Endothelial cell of umbilical vein (primary cell): ENCODE data around the gene PLXNB2.

Source experiments
- EZH2 ChIP-seq: IDR thresholded peaks from 2 replicates; pipeline ENCODE4 v1.6.1; 2012; ENCODE audit warnings: borderline replicate concordance, low read depth, mild to moderate bottlenecking, moderate library complexity, low read length, inconsistent platforms; ENCODE audit not compliant: severe bottlenecking
- FOS ChIP-seq: IDR thresholded peaks from 2 replicates; pipeline ENCODE4 v1.6.1; 2011; ENCODE audit warnings: mild to moderate bottlenecking, low read length, moderate library complexity, borderline replicate concordance; ENCODE audit not compliant: insufficient read depth
- GATA2 ChIP-seq: IDR thresholded peaks from 2 replicates; pipeline ENCODE4 v1.7.0; 2011; ENCODE audit warnings: low read depth, mild to moderate bottlenecking, moderate library complexity, mixed read lengths, low read length; ENCODE audit not compliant: insufficient read length, insufficient read depth
- JUN ChIP-seq: IDR thresholded peaks from 2 replicates; pipeline ENCODE4 v1.6.1; 2011; ENCODE audit warnings: borderline replicate concordance, low read depth; ENCODE audit not compliant: insufficient read length, insufficient read depth
- POLR2A ChIP-seq: IDR thresholded peaks from 2 replicates; pipeline ENCODE4 v1.6.1; 2012; ENCODE audit warnings: low read depth, mild to moderate bottlenecking, control low read depth, low read length
- POLR2AphosphoS5 ChIP-seq: IDR thresholded peaks from 2 replicates; pipeline ENCODE4 v1.6.1; 2012; ENCODE audit warnings: low read depth, mild to moderate bottlenecking, control low read depth, low read length, moderate library complexity; ENCODE audit not compliant: insufficient read depth
- TF ChIP-seq, protein P1 (sequence below), 2 donors: IDR thresholded peaks; 1 replicate in 1 of 2; 2 replicates in 1 of 2; pipeline ENCODE4 v1.5.1; 2011; ENCODE audit warnings: low read length in 2 of 2, mild to moderate bottlenecking in 2 of 2, moderate library complexity in 2 of 2, control low read depth in 1 of 2, inconsistent platforms in 1 of 2, low read depth in 1 of 2; ENCODE audit not compliant: insufficient read depth in 1 of 2; ENCODE audit errors: extremely low read depth in 1 of 2

DNA sequence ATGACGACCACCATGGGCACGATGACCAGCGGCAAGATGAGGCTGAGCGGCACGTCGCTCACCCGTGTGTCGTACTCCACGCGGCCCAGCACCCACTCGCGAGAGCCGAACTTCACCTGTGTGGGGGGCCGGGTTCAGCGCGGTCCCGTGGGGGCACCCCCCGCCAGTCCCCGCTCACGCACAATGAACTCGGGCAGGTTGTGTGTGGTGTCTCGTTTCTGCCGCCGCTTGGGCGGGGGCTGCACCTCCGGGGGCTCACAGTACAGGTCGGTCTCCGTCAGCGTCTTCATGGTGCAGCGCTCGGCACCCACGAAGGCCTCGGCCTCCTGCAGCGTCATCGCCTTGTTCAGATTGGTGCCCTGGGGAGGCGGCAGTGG lies 26.1 kb downstream of the PLXNB2 start:
- TF ChIP-seq, protein P1, sequence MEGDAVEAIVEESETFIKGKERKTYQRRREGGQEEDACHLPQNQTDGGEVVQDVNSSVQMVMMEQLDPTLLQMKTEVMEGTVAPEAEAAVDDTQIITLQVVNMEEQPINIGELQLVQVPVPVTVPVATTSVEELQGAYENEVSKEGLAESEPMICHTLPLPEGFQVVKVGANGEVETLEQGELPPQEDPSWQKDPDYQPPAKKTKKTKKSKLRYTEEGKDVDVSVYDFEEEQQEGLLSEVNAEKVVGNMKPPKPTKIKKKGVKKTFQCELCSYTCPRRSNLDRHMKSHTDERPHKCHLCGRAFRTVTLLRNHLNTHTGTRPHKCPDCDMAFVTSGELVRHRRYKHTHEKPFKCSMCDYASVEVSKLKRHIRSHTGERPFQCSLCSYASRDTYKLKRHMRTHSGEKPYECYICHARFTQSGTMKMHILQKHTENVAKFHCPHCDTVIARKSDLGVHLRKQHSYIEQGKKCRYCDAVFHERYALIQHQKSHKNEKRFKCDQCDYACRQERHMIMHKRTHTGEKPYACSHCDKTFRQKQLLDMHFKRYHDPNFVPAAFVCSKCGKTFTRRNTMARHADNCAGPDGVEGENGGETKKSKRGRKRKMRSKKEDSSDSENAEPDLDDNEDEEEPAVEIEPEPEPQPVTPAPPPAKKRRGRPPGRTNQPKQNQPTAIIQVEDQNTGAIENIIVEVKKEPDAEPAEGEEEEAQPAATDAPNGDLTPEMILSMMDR (IDR thresholded peaks at IDR 0.05; ENCODE audit: extremely low read depth in 1 of 2, insufficient read depth in 1 of 2, low read depth in 1 of 2, low read length in 2 of 2) = no peak
- TF ChIP-seq POLR2A = no peak
- no peak for TF ChIP-seq POLR2AphosphoS5
- TF ChIP-seq FOS = no peak
- TF ChIP-seq JUN = no peak
- TF ChIP-seq GATA2 = no peak
- TF ChIP-seq EZH2 = no peak
